ENCODE measurements around the gene CCDC3. TPM values are rescaled to one million over a fixed set of nuclear protein-coding genes. Genes with fewer than 3 reads are reported as not detected.

The CCDC3 gene
- total RNA-seq, 1 experiment from 2014 or later, result not detected

GRCh38 chr10:12958546-12959110 lies 42.9 kb downstream of the CCDC3 start:
- ChIA-PET CTCF (no interaction called here), POLR2A (ENCODE audit: unreplicated experiment) (interaction anchor here (0.6 kb wide), 1 partner anchor 251 kb away, joined by 4 read pairs; no protein-coding TSS in a partner anchor)
- Histone ChIP-seq H4K20me1 (ENCODE audit: low read length) (no peaks in the 10 kb centered on the region), H3K9ac (ENCODE audit: low read length) (no peak overlapping the region), H2AFZ (ENCODE audit: low read length) (no peak overlapping the region), H3K9me2 (replicated peaks; ENCODE audit: low read length) (no peaks in the 10 kb centered on the region), H3K27me3 (ENCODE audit: low read length) (no peaks in the 10 kb centered on the region), H3K36me3 (ENCODE audit: low read depth, low read length) (no peaks in the 10 kb centered on the region), H3K27ac (ENCODE audit: low read length) (no peak overlapping the region), H3K4me3 (ENCODE audit: low read length) (no peak overlapping the region), H3F3A (ENCODE audit: low read length, unreplicated experiment) (no peaks in the 10 kb centered on the region), H3K79me2 (ENCODE audit: low read length) (no peaks in the 10 kb centered on the region), H3K4me2 (ENCODE audit: low read length) (no peak overlapping the region), H3K9me3 (ENCODE audit: low read length) (no peaks in the 10 kb centered on the region), H3K4me1 (ENCODE audit: insufficient read depth, low read length) (no peaks in the 10 kb centered on the region)
- BruUV-seq (replicated peaks), result no TSS peak
- TF ChIP-seq, protein P1, sequence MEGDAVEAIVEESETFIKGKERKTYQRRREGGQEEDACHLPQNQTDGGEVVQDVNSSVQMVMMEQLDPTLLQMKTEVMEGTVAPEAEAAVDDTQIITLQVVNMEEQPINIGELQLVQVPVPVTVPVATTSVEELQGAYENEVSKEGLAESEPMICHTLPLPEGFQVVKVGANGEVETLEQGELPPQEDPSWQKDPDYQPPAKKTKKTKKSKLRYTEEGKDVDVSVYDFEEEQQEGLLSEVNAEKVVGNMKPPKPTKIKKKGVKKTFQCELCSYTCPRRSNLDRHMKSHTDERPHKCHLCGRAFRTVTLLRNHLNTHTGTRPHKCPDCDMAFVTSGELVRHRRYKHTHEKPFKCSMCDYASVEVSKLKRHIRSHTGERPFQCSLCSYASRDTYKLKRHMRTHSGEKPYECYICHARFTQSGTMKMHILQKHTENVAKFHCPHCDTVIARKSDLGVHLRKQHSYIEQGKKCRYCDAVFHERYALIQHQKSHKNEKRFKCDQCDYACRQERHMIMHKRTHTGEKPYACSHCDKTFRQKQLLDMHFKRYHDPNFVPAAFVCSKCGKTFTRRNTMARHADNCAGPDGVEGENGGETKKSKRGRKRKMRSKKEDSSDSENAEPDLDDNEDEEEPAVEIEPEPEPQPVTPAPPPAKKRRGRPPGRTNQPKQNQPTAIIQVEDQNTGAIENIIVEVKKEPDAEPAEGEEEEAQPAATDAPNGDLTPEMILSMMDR (conservative IDR thresholded peaks at IDR 0.05; ENCODE audit: low read depth, low read length), result no peak
- TF ChIP-seq EZH2 (IDR thresholded peaks at IDR 0.05; ENCODE audit: low read length, unreplicated experiment) (no peak), EZH2phosphoT487 (IDR thresholded peaks at IDR 0.05; ENCODE audit: borderline replicate concordance, low read length) (no peak)
- no peak for ATAC-seq
- no peak for DNase-seq
- intact Hi-C loops (cut with micrococcal nuclease), result no loop called here

DNA sequence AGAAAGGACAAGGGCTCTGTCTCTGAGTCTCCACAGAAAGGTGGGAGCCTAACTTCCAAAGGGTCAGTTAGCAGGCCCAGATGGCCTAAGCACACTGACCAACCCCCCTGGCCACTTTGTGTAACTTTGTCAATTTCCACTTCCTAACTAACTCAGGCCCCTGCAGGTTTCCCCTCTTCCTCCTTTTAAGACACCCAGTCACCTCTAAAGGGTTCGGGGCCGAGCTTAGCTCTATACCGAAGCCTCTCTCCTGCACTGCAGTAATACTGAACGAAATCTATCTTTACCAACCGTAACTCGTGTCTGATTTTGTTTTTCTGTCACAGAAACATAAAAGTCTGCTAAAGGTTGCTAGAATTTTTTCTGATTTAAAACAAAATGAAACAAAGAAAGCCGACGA lies 44.4 kb downstream of the CCDC3 start:
- no peaks in the 10 kb centered on the region for H3K9me3 ChIP-seq (ENCODE audit: low read length)
- POLR2A ChIA-PET (ENCODE audit: unreplicated experiment), result no interaction called here

GRCh38 chr10:12954866-12955265 lies 46.6 kb downstream of the CCDC3 start:
- Histone ChIP-seq H3K27me3 (ENCODE audit: low read length) (no peaks in the 10 kb centered on the region), H3K9me2 (replicated peaks; ENCODE audit: low read length) (no peaks in the 10 kb centered on the region), H3F3A (ENCODE audit: low read length, unreplicated experiment) (no peaks in the 10 kb centered on the region), H3K4me3 (ENCODE audit: low read length) (no peak overlapping the region), H3K4me1 (ENCODE audit: insufficient read depth, low read length) (no peaks in the 10 kb centered on the region), H3K36me3 (ENCODE audit: low read depth, low read length) (no peaks in the 10 kb centered on the region), H3K4me2 (ENCODE audit: low read length) (no peak overlapping the region), H3K79me2 (ENCODE audit: low read length) (no peaks in the 10 kb centered on the region), H3K27ac (ENCODE audit: low read length) (no peak overlapping the region), H3K9me3 (ENCODE audit: low read length) (no peaks in the 10 kb centered on the region), H3K9ac (ENCODE audit: low read length) (no peak overlapping the region), H4K20me1 (ENCODE audit: low read length) (no peaks in the 10 kb centered on the region), H2AFZ (ENCODE audit: low read length) (no peak overlapping the region)
- ATAC-seq (peak; percentile 29; the same call in 1 of the 2 replicates), DNase-seq (no peak)
- TF ChIP-seq EZH2 (IDR thresholded peaks at IDR 0.05; ENCODE audit: low read length, unreplicated experiment), result no peak
- no peak for TF ChIP-seq EZH2phosphoT487 (IDR thresholded peaks at IDR 0.05; ENCODE audit: borderline replicate concordance, low read length)
- TF ChIP-seq, protein P1 (conservative IDR thresholded peaks at IDR 0.05; ENCODE audit: low read depth, low read length), result no peak
- ChIA-PET POLR2A (ENCODE audit: unreplicated experiment) (no interaction called here), CTCF (no interaction called here)
- intact Hi-C loops (cut with micrococcal nuclease), result no loop called here
- no TSS peak for BruUV-seq (replicated peaks)

More for the DNA sequence above, 44.4 kb downstream of the CCDC3 start:
- H3K9me2 ChIP-seq (replicated peaks; ENCODE audit: low read length), result no peaks in the 10 kb centered on the region
- H3F3A ChIP-seq (ENCODE audit: low read length, unreplicated experiment), result no peaks in the 10 kb centered on the region
- H3K36me3 ChIP-seq (ENCODE audit: low read depth, low read length), result no peaks in the 10 kb centered on the region
- H4K20me1 ChIP-seq (ENCODE audit: low read length), result no peaks in the 10 kb centered on the region
- H3K27ac ChIP-seq (ENCODE audit: low read length), result no peak overlapping the region
- intact Hi-C loops (cut with micrococcal nuclease), result no loop called here
- no peaks in the 10 kb centered on the region for H3K4me1 ChIP-seq (ENCODE audit: insufficient read depth, low read length)
- H3K79me2 ChIP-seq (ENCODE audit: low read length), result no peaks in the 10 kb centered on the region
- H3K9ac ChIP-seq (ENCODE audit: low read length), result no peak overlapping the region
- TF ChIP-seq EZH2 (IDR thresholded peaks at IDR 0.05; ENCODE audit: low read length, unreplicated experiment) (no peak), EZH2phosphoT487 (IDR thresholded peaks at IDR 0.05; ENCODE audit: borderline replicate concordance, low read length) (no peak)
- TF ChIP-seq, protein P1 (conservative IDR thresholded peaks at IDR 0.05; ENCODE audit: low read depth, low read length), result no peak
- H2AFZ ChIP-seq (ENCODE audit: low read length), result no peak overlapping the region
- no TSS peak for BruUV-seq (replicated peaks)
- no peaks in the 10 kb centered on the region for H3K27me3 ChIP-seq (ENCODE audit: low read length)
- DNase-seq (no peak), ATAC-seq (no peak)
- CTCF ChIA-PET, result no interaction called here
- H3K4me2 ChIP-seq (ENCODE audit: low read length), result no peak overlapping the region
- no peak overlapping the region for H3K4me3 ChIP-seq (ENCODE audit: low read length)
